GM12874 (cell line): ENCODE data around the gene MYO3B.

Experiments used
- TF ChIP-seq, protein P1 (sequence below): IDR thresholded peaks from 2 replicates; pipeline ENCODE4 v1.5.1; 2011; ENCODE audit warnings: low read depth, mild to moderate bottlenecking, control low read depth, low read length, moderate library complexity; ENCODE audit not compliant: insufficient read depth

Gene MYO3B

DNA sequence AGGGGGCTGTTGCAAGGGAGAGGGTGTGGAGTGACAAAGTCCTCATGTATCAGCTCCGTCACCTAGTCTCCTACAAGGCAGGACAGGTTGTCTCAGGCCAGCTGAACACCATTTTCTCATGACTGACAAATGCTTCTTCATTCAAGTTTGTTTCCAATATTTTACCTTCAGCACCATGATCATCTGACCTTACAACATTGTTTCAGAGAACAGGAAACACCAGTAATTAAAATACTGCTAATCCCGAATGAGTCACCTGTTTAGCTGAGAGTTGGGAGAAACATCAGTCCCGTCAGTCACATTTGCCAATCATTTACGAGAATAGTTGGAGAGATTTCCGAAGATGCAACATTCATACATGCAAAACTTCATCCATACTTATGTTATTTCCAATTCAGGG lies 511.5 kb downstream of the MYO3B start:
- TF ChIP-seq, protein P1, sequence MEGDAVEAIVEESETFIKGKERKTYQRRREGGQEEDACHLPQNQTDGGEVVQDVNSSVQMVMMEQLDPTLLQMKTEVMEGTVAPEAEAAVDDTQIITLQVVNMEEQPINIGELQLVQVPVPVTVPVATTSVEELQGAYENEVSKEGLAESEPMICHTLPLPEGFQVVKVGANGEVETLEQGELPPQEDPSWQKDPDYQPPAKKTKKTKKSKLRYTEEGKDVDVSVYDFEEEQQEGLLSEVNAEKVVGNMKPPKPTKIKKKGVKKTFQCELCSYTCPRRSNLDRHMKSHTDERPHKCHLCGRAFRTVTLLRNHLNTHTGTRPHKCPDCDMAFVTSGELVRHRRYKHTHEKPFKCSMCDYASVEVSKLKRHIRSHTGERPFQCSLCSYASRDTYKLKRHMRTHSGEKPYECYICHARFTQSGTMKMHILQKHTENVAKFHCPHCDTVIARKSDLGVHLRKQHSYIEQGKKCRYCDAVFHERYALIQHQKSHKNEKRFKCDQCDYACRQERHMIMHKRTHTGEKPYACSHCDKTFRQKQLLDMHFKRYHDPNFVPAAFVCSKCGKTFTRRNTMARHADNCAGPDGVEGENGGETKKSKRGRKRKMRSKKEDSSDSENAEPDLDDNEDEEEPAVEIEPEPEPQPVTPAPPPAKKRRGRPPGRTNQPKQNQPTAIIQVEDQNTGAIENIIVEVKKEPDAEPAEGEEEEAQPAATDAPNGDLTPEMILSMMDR = no peak

DNA sequence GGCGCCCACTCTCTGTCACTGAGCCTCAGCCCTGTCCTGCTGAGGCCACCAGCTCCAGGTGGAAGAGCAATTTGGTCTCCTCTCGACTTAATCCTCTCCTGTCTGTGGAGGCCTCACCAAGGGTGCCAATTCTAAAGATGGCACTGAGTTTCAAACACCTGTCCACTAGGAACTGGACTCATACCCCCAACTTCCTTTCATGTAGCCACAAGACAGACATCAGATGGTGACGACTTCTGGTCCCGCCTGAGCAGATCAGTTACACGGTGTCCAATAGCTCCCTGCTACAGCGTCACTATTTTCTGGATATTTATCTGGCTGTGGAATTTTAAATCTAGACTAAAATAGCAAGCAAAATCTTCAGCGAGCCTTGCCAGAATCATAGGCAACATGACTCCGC lies 512.7 kb downstream of the MYO3B start:
- TF ChIP-seq, protein P1 = no peak

DNA sequence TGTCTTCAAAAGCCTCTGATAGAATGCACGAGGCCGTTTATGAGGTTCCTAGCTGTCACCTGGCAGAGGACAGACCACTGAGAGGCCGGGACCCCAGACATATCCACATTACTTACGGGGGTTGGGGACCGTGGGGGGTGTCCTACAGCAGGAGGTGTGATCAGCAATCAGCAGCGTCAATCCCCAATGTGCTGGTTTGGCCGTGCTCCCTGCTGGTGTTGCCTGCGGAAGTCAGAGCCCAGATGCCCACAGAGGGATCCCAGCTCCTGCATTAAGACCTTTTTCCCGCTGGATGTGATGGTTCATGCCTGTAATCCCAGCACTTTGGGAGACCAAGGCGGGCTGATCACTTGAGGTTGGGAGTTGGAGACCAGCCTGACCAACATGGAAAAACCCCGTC lies 516.4 kb downstream of the MYO3B start:
- TF ChIP-seq, protein P1 = no peak

DNA sequence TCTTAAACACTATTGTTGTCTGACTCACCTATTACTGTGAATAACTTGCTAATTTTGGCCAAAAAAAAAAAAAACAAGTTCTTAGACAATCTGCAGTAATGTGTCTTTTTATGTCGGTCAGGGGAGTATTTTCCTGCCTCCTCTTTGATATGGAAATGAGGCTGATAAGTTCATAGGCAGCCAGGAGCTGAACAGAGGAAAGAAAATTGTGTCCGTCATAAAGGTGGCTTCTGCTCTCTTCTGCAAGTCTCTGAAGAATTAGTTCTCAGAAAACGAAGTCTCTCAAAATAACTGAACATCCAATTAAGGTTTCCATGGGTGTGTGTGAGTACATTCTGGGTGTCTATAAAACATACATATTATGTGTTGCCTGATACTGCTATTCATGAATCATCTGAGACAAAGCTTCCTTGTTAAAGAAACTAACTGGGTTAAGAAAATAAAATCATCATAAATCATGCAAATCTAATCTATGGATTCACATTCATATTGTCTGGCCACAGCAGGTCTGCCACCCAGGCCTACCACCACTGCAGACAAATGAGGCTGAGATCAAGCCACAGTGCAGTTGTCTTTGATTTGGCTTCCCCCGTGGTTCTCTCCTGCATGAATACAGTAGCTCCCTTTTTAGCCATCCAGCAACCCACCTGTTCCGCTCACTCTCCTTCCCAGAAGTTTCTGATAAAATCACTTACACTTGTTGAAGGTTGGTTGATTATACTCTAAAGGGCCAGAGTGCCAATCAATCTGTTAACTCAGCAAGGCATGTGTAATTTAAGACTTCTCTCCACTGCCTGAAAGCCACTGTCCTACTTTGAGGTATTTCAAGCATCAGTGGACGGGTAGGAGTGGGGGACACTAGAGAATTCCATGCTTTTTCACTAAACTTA lies 517.8 kb downstream of the MYO3B start:
- TF ChIP-seq, protein P1 = no peak

DNA sequence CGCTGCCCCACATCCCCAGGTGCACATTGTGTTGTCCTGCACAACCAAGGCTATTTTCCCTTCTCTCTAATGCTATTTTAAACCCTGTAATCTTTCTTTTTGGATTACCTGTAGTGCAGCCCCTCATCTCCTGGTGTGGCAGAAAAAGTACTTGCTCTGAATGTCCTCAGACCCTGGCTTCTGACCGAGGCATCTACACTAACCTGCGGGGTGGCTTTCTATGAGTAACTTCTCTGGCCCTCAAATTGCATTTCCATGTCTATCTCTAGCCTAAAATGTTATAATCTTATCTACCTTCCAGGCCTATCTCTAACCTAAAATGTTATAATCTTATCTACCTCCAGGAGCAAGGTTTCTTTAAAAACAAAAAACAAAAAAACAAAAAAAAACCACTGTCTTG lies 519.0 kb downstream of the MYO3B start:
- TF ChIP-seq, protein P1 = no peak

DNA sequence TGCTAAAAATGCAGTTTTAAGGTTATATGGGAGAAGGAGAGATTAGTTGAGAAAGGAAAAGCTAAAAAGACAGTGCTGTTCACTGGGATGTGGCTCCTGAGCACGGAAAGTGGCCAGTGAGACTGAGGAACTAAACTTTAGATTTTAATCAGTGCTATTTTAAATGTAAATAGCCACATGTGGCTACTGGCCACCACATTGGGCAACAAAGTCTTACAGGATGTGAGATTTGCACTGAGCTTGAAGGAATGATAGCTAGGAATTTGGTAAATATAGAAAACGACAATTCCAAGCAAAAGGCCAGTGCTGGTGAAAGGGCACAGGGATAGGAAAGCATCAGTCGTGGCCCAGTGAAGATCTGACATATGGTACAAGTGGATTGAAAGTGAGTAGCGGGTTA lies 523.1 kb downstream of the MYO3B start:
- TF ChIP-seq, protein P1 = no peak

DNA sequence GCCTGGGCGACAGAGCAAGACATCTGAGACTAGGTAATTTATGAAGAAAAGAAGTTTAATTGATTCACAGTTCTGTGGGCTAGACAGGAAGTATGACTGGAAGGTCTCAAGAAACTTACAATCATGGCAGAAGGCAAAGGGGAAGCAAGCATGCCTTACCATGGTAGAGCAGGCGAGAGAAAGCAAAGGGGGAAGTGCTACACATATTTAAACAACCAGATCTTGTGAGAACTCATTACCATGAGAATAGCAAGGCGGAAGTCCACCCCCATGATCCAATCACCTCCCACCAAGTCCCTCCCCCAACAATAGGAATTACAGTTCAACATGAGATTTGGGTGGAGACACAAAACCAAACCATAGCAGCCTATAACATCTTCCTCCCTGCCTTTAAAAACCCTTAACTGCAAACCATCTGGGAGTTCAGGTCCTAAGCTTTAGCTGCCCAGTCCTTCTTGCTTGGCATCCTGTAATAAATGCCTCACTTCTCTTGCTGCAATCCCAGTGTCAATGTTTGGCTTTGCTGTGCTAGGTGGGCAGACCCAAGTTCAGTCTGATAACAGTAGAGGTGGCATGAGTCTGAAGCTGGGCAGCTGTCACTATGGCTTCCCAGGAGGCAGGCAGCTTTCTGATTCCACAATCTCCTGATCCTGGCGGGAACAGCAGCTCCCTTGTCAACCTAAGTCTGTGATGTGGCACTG lies 526.0 kb downstream of the MYO3B start:
- TF ChIP-seq, protein P1 = no peak
